H9 (cell line): ENCODE results near the gene IFT52. TPM values are rescaled to one million over a fixed set of nuclear protein-coding genes. Genes with fewer than 3 reads are reported as not detected.

Source experiments
- DNase-seq: peaks from one replicate; pipeline ENCODE4 v3.0.0-alpha.2; 2017
- H2AFZ ChIP-seq: one replicate; pipeline ENCODE4 v1.6.1; 2013; ENCODE audit warnings: mild to moderate bottlenecking, low read length, control low read depth, moderate library complexity
- H2AK5ac ChIP-seq: 2 replicates; pipeline ENCODE4 v1.6.1; 2013; ENCODE audit warnings: low read length, control low read depth, mixed read lengths; ENCODE audit not compliant: insufficient read length
- H2BK120ac ChIP-seq: one replicate; pipeline ENCODE4 v1.6.1; 2013; ENCODE audit warnings: low read depth, mild to moderate bottlenecking, low read length, control low read depth, inconsistent platforms; ENCODE audit not compliant: poor library complexity, severe bottlenecking
- H2BK12ac ChIP-seq: 2 replicates; pipeline ENCODE4 v1.6.1; 2013; ENCODE audit warnings: low read length, control low read depth, mixed read lengths, low read depth; ENCODE audit not compliant: insufficient read length
- H2BK15ac ChIP-seq: 2 replicates; pipeline ENCODE4 v1.6.1; 2013; ENCODE audit warnings: low read depth, low read length, control low read depth
- H2BK20ac ChIP-seq: one replicate; pipeline ENCODE4 v1.6.1; 2013; ENCODE audit warnings: low read depth, mild to moderate bottlenecking, low read length, control low read depth, inconsistent platforms; ENCODE audit not compliant: poor library complexity, severe bottlenecking
- H2BK5ac ChIP-seq: 2 replicates; pipeline ENCODE4 v1.6.1; 2013; ENCODE audit warnings: low read length, control low read depth, mixed read lengths; ENCODE audit not compliant: insufficient read length
- H3K14ac ChIP-seq: 2 replicates; pipeline ENCODE4 v1.6.1; 2013; ENCODE audit warnings: low read length, control low read depth; ENCODE audit not compliant: insufficient read depth
- H3K18ac ChIP-seq: 2 replicates; pipeline ENCODE4 v1.6.1; 2013; ENCODE audit warnings: low read depth, mild to moderate bottlenecking, mixed read lengths, low read length, control low read depth; ENCODE audit not compliant: insufficient read length
- H3K23ac ChIP-seq: 2 replicates; pipeline ENCODE4 v1.6.1; 2013; ENCODE audit warnings: low read length, control low read depth, mixed read lengths, low read depth; ENCODE audit not compliant: insufficient read length
- H3K23me2 ChIP-seq: 2 replicates; pipeline ENCODE4 v1.6.1; 2013; ENCODE audit warnings: low read depth, mild to moderate bottlenecking, mixed read lengths, low read length, control low read depth; ENCODE audit not compliant: insufficient read length, poor library complexity, severe bottlenecking
- H3K27ac ChIP-seq: 2 replicates; pipeline ENCODE4 v1.5.1; 2013; ENCODE audit warnings: low read length, control low read depth, mixed read lengths, low read depth; ENCODE audit not compliant: insufficient read length
- H3K27me3 ChIP-seq: 2 replicates; pipeline ENCODE4 v1.6.1; 2013; ENCODE audit warnings: low read length, control low read depth, inconsistent platforms; ENCODE audit not compliant: insufficient read depth
- H3K4ac ChIP-seq: 2 replicates; pipeline ENCODE4 v1.6.1; 2013; ENCODE audit warnings: low read depth, mild to moderate bottlenecking, control low read depth, inconsistent platforms, low read length, moderate library complexity
- H3K4me1 ChIP-seq: 2 replicates; pipeline ENCODE4 v1.6.1; 2013; ENCODE audit warnings: low read length, control low read depth, inconsistent platforms; ENCODE audit not compliant: insufficient read depth
- H3K4me2 ChIP-seq: 2 replicates; pipeline ENCODE4 v1.6.1; 2013; ENCODE audit warnings: low read length, control low read depth, mixed read lengths; ENCODE audit not compliant: insufficient read length, insufficient read depth
- H3K56ac ChIP-seq: 2 replicates; pipeline ENCODE4 v1.6.1; 2013; ENCODE audit warnings: low read depth, mild to moderate bottlenecking, mixed read lengths, low read length, control low read depth; ENCODE audit not compliant: insufficient read length
- H3K79me1 ChIP-seq: 2 replicates; pipeline ENCODE4 v1.6.1; 2013; ENCODE audit warnings: low read depth, mild to moderate bottlenecking, moderate library complexity, low read length, control low read depth, inconsistent platforms; ENCODE audit not compliant: insufficient read depth, poor library complexity, severe bottlenecking
- H3K79me2 ChIP-seq: 2 replicates; pipeline ENCODE4 v1.6.1; 2013; ENCODE audit warnings: low read length, control low read depth, inconsistent platforms; ENCODE audit not compliant: insufficient read depth
- H3K9ac ChIP-seq: 2 replicates; pipeline ENCODE4 v1.6.1; 2013; ENCODE audit warnings: low read length, control low read depth, mixed read lengths; ENCODE audit not compliant: insufficient read length; ENCODE audit errors: extremely low read depth
- H3K9me3 ChIP-seq: one replicate; pipeline ENCODE4 v1.6.1; 2013; ENCODE audit warnings: low read depth, low read length, inconsistent platforms; ENCODE audit not compliant: control insufficient read depth
- H3T11ph ChIP-seq: one replicate; pipeline ENCODE4 v1.6.1; 2013; ENCODE audit warnings: mild to moderate bottlenecking, low read length, control low read depth, inconsistent platforms
- H4K20me1 ChIP-seq: one replicate; pipeline ENCODE4 v1.6.1; 2013; ENCODE audit not compliant: control insufficient read depth, insufficient read length, insufficient read depth
- H4K5ac ChIP-seq: 2 replicates; pipeline ENCODE4 v1.6.1; 2013; ENCODE audit warnings: low read depth, mild to moderate bottlenecking, mixed read lengths, low read length, control low read depth; ENCODE audit not compliant: insufficient read length
- H4K8ac ChIP-seq: replicated peaks from 2 replicates; pipeline ENCODE4 v1.6.1; 2013; ENCODE audit warnings: low read length, control low read depth, mixed read lengths, low read depth; ENCODE audit not compliant: insufficient read length
- H4K91ac ChIP-seq: 2 replicates; pipeline ENCODE4 v1.6.1; 2013; ENCODE audit warnings: low read depth, mild to moderate bottlenecking, moderate library complexity, mixed read lengths, low read length, control low read depth; ENCODE audit not compliant: insufficient read length
- H3K27ac Mint-ChIP-seq, 3 experiments: 2 replicates in 2 of 3; 3 replicates in 1 of 3; pipeline ENCODE4 v1.8.0; 2020 to 2021; ENCODE audit warnings: mixed read lengths in 3 of 3, mild to moderate bottlenecking in 1 of 3, moderate library complexity in 1 of 3
- H3K27me3 Mint-ChIP-seq: 2 replicates; pipeline ENCODE4 v1.8.0; 2021; ENCODE audit warnings: low read depth, mild to moderate bottlenecking, moderate library complexity, mixed read lengths
- H3K36me3 Mint-ChIP-seq, 3 experiments: 2 replicates in 2 of 3; 3 replicates in 1 of 3; pipeline ENCODE4 v1.8.0; 2020 to 2021; ENCODE audit warnings: low read depth in 3 of 3, mixed read lengths in 3 of 3; ENCODE audit not compliant: insufficient read depth in 1 of 3
- H3K4me1 Mint-ChIP-seq, 2 experiments: 2 replicates each; pipeline ENCODE4 v1.8.0; 2020; ENCODE audit warnings: mixed read lengths in 2 of 2
- H3K4me3 Mint-ChIP-seq, 2 experiments: 2 replicates in 1 of 2; 3 replicates in 1 of 2; pipeline ENCODE4 v1.8.0; 2020 to 2021; ENCODE audit warnings: mild to moderate bottlenecking in 2 of 2, mixed read lengths in 2 of 2, moderate library complexity in 1 of 2
- H3K9me3 Mint-ChIP-seq, 2 experiments: 2 replicates in 1 of 2; 3 replicates in 1 of 2; pipeline ENCODE4 v1.8.0; 2020; ENCODE audit warnings: mild to moderate bottlenecking in 2 of 2, mixed read lengths in 2 of 2, moderate library complexity in 1 of 2
- WGBS: extraction: QIAGEN DNeasy Blood & Tissue Kit; methylation state at CpG from one replicate; pipeline ENCODE4 v1.1.7; 2013; ENCODE audit warnings: missing lambda C conversion rate, low lambda C conversion rate, mixed read lengths; ENCODE audit not compliant: insufficient read length; ENCODE audit errors: extremely low coverage; 5-methylcytosine and 5-hydroxymethylcytosine counted together
- total RNA-seq: library from RNA; stranded (reverse); gene quantifications from 2 replicates; pipeline ENCODE4 v1.2.1, GENCODE V29; 2021
- TF ChIP-seq, protein P1 (sequence below): fragments of 200-600 bp; sonication (generic); conservative IDR thresholded peaks from 3 replicates; pipeline ENCODE4 v1.8.0; 2021; ENCODE audit warnings: antibody characterized with exemption, mild to moderate bottlenecking

Gene IFT52
- total RNA-seq, 1 experiment from 2014 or later: 44.5 TPM

DNA sequence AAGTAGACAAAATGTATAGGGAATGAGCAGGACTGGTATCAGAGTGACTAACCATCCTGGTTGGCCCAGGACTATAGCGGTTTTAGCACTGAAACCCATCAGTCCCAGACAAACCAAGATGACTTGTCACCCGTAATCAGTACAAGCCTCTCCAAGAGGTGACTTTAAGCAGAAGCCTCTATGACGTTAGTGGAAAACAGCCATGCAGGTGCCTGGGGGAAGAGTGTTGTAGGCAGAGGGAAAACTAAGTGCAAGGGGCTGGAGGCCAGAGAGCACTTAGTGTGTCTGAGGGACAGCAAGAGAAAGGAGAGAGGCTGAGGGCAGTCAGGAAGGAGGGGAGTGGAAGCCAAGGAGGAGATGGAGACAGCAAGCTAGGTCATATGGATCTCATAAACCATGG is 29.8 kb upstream of the IFT52 start:
- Mint-ChIP-seq H3K27ac (no peak overlapping the region), H3K4me1 (peaks cover 3 to 6% of the 10 kb centered on the region in 2 experiments; a peak in 2 of 4 replicates), H3K9me3 (no peaks in the 10 kb centered on the region), H3K4me3 (no peak overlapping the region), H3K36me3 (no peaks in the 10 kb centered on the region), H3K27me3 (peaks cover 2% of the 10 kb centered on the region; the same call in 1 of the 2 replicates)
- Histone ChIP-seq H2AK5ac (no peak overlapping the region), H2AFZ (no peak overlapping the region), H3K27ac (no peak overlapping the region), H3K56ac (no peak overlapping the region), H2BK20ac (no peak overlapping the region), H4K5ac (no peak overlapping the region), H3K79me1 (no peaks in the 10 kb centered on the region), H4K20me1 (no peaks in the 10 kb centered on the region), H3K9ac (no peak overlapping the region), H3K18ac (no peak overlapping the region), H3K27me3 (no peaks in the 10 kb centered on the region), H2BK120ac (no peak overlapping the region), H4K8ac (no peak overlapping the region), H3T11ph (no peak overlapping the region), H2BK15ac (no peak overlapping the region), H3K4me1 (peaks cover 2% of the 10 kb centered on the region), H3K4me2 (no peak overlapping the region), H3K9me3 (no peaks in the 10 kb centered on the region), H4K91ac (no peak overlapping the region), H2BK12ac (no peak overlapping the region), H3K14ac (no peak overlapping the region), H2BK5ac (no peak overlapping the region), H3K79me2 (no peaks in the 10 kb centered on the region), H3K23ac (no peak overlapping the region), H3K23me2 (no peaks in the 10 kb centered on the region), H3K4ac (no peak overlapping the region)
- TF ChIP-seq, protein P1, sequence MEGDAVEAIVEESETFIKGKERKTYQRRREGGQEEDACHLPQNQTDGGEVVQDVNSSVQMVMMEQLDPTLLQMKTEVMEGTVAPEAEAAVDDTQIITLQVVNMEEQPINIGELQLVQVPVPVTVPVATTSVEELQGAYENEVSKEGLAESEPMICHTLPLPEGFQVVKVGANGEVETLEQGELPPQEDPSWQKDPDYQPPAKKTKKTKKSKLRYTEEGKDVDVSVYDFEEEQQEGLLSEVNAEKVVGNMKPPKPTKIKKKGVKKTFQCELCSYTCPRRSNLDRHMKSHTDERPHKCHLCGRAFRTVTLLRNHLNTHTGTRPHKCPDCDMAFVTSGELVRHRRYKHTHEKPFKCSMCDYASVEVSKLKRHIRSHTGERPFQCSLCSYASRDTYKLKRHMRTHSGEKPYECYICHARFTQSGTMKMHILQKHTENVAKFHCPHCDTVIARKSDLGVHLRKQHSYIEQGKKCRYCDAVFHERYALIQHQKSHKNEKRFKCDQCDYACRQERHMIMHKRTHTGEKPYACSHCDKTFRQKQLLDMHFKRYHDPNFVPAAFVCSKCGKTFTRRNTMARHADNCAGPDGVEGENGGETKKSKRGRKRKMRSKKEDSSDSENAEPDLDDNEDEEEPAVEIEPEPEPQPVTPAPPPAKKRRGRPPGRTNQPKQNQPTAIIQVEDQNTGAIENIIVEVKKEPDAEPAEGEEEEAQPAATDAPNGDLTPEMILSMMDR: no peak
- no CpG with 5 or more reads among the region's 3 CpGs for WGBS
- no peak for DNase-seq
